ENCODE data around the gene CELF2. TPM values are rescaled to one million over a fixed set of nuclear protein-coding genes. Genes with fewer than 3 reads are reported as not detected.

Gene CELF2
- total RNA-seq, 1 donor from 2014 or later: 110 TPM

DNA sequence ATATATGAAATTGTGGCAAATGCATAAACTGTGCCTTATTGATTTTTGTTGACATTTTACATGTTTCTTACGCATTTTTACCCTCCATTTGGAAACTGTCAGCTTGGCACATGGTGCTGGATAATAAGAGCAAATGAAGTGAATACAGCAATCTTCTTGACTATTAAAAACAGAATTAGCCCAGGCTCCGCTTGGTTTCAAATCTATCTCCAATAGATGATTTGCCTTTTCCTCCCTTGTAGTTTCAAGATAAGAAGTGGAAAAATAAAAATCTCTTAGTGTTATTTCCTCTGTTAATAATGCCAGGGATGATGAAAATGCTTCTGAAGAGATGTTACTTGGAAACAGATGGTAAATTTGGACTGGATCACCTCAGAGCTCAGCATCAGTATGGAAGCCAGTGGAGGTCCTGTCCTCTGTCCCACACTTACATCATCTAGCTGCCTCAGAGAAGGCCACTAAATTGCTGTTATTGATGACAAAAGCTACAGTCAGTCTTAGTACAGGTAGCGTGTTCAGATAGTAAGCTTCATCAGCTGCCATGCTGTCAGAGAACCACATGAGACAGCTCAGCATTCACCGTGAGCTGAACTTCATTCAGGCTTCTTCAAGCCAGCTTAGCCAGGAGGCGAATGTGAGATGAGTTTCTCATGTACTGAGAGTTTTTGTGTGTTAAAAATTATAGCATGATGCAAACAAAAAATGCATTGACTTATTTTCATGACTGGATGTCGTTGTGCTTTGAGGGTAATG lies 246.8 kb downstream of the CELF2 start:
- Mint-ChIP-seq H3K27ac (peak overlapping the region; percentile 19), H3K4me3 (no peak overlapping the region), H3K9me3 (no peaks in the 10 kb centered on the region), H3K4me1 (ENCODE audit: low read depth) (peaks cover 74% of the 10 kb centered on the region), H3K27me3 (ENCODE audit: insufficient read depth) (no peaks in the 10 kb centered on the region), H3K36me3 (ENCODE audit: low read depth) (peaks cover 54% of the 10 kb centered on the region)
- intact Hi-C loops (cut with micrococcal nuclease): no loop called here
- no peak for DNase-seq (ENCODE audit: low spot score)

- no peak overlapping the region for H3K4me3 Mint-ChIP-seq
These were observed 247.8 kb downstream of the CELF2 start for GRCh38 chr10:11265484-11265883.

DNA sequence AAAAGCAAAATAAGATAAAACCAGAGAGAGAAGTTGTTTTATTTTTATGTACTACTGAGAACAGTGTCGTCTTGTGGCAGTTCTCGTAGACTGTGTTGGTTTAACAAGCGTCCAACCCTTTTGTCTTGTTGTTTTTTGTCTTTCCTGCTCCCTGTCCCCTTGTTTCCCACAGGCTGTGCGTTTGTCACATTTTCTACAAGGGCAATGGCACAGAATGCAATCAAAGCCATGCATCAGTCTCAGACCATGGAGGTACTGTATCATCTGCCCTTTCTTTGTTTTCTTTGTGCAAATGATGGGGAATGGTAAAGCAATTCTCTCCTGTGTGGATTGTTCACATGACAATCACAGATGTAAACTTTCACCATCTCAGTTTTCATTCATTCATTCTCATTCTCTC lies 248.8 kb downstream of the CELF2 start:
- no peaks in the 10 kb centered on the region for H3K27me3 Mint-ChIP-seq (ENCODE audit: insufficient read depth)
- intact Hi-C loops (cut with micrococcal nuclease): no loop called here
- H3K9me3 Mint-ChIP-seq: no peaks in the 10 kb centered on the region
- H3K36me3 Mint-ChIP-seq (ENCODE audit: low read depth): peaks cover 57% of the 10 kb centered on the region
- no peak for DNase-seq (ENCODE audit: low spot score)
- H3K4me3 Mint-ChIP-seq: no peak overlapping the region
- H3K27ac Mint-ChIP-seq: peak overlapping the region; percentile 49
- peaks cover 77% of the 10 kb centered on the region for H3K4me1 Mint-ChIP-seq (ENCODE audit: low read depth)

More at GRCh38 chr10:11265484-11265883, 247.8 kb downstream of the CELF2 start:
- Mint-ChIP-seq H3K27ac (no peak overlapping the region), H3K36me3 (ENCODE audit: low read depth) (peaks cover 52% of the 10 kb centered on the region), H3K27me3 (ENCODE audit: insufficient read depth) (no peaks in the 10 kb centered on the region), H3K4me1 (ENCODE audit: low read depth) (peaks cover 74% of the 10 kb centered on the region), H3K9me3 (no peaks in the 10 kb centered on the region)
- DNase-seq (ENCODE audit: low spot score): no peak
- intact Hi-C loops (cut with micrococcal nuclease): no loop called here

DNA sequence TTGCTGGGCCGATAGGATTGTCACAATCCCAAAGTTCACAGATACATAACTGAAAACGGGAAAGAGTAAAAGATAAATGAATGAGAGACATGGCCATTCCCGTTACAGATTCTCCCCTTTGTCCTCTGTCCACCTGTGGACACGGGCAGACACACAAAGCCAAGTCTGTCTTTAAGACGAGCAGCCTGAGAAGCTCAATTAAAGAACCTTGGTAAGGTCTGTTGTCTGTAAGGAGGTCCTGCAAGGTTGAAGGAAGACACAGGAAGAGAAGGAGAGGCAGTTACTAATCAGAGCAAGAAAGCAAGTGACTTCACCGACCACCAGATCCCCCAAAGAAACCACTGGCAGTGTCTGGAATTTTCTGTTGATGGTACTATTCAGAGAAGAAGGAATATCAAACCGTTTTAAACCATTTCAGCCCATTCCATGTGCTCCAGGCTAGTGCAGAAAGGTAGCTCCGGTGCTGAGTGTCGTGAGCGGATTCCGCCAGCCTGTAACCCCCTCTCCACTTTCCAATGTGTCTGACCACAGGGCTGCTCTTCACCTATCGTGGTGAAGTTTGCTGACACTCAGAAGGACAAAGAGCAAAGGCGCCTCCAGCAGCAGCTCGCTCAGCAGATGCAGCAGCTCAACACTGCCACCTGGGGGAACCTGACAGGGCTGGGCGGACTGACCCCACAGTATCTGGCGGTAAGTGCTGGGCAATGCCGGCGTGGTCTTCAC lies 252.6 kb downstream of the CELF2 start:
- peak overlapping the region; percentile 68 for H3K27ac Mint-ChIP-seq
- peaks cover 66% of the 10 kb centered on the region for H3K36me3 Mint-ChIP-seq (ENCODE audit: low read depth)
- peaks cover 69% of the 10 kb centered on the region for H3K4me1 Mint-ChIP-seq (ENCODE audit: low read depth)
- H3K27me3 Mint-ChIP-seq (ENCODE audit: insufficient read depth): no peaks in the 10 kb centered on the region
- no peaks in the 10 kb centered on the region for H3K9me3 Mint-ChIP-seq
- H3K4me3 Mint-ChIP-seq: no peak overlapping the region
- DNase-seq (ENCODE audit: low spot score): peak; percentile 26
- intact Hi-C loops (cut with micrococcal nuclease): loop anchor here (1.0 to 5.0 kb wide), 4 partner anchors 91 to 253 kb away; partner anchors contain the start of gene CELF2

- intact Hi-C loops (cut with micrococcal nuclease): loop anchor here (1.0 to 5.0 kb wide), 4 partner anchors 92 to 254 kb away; partner anchors contain the start of gene CELF2
- no peak for DNase-seq (ENCODE audit: low spot score)
- Mint-ChIP-seq H3K9me3 (no peaks in the 10 kb centered on the region), H3K4me1 (ENCODE audit: low read depth) (peaks cover 68% of the 10 kb centered on the region), H3K36me3 (ENCODE audit: low read depth) (peaks cover 69% of the 10 kb centered on the region), H3K27ac (peak overlapping the region; percentile 68), H3K4me3 (no peak overlapping the region), H3K27me3 (ENCODE audit: insufficient read depth) (no peaks in the 10 kb centered on the region)
These were observed 253.1 kb downstream of the CELF2 start for GRCh38 chr10:11270858-11271179.

- peaks cover 68% of the 10 kb centered on the region for H3K36me3 Mint-ChIP-seq (ENCODE audit: low read depth)
- peaks cover 62% of the 10 kb centered on the region for H3K4me1 Mint-ChIP-seq (ENCODE audit: low read depth)
- H3K4me3 Mint-ChIP-seq: no peak overlapping the region
- intact Hi-C loops (cut with micrococcal nuclease): loop anchor here (1.0 to 5.0 kb wide), 2 partner anchors 37 to 256 kb away; partner anchors contain the start of gene CELF2
- no peaks in the 10 kb centered on the region for H3K27me3 Mint-ChIP-seq (ENCODE audit: insufficient read depth)
- H3K27ac Mint-ChIP-seq: peak overlapping the region; percentile 85
- H3K9me3 Mint-ChIP-seq: no peaks in the 10 kb centered on the region
- DNase-seq (ENCODE audit: low spot score): no peak
These were observed 255.3 kb downstream of the CELF2 start for GRCh38 chr10:11272915-11273389.

DNA sequence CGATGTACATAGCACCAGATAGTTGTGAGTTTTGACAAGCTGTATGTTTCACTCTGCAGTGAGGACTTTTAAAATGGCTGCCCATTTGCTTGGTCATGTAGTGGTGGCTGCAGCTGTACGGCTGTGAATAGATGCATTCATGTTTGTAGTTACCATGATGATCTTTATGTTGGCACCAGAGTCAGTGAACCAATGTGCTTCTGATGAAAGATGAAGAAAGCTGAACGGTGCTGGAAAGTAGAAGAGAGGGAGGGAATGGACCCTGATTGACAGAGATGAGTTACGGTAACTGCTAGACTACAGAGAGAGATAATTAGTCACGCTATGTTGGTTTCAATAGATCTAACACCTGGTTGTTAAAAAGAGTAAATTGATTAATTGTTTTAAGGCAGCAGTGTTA lies 256.8 kb downstream of the CELF2 start:
- H3K4me1 Mint-ChIP-seq (ENCODE audit: low read depth): peaks cover 53% of the 10 kb centered on the region
- no peaks in the 10 kb centered on the region for H3K9me3 Mint-ChIP-seq
- H3K27me3 Mint-ChIP-seq (ENCODE audit: insufficient read depth): no peaks in the 10 kb centered on the region
- H3K27ac Mint-ChIP-seq: peak overlapping the region; percentile 47
- DNase-seq (ENCODE audit: low spot score): no peak
- intact Hi-C loops (cut with micrococcal nuclease): loop anchor here (5.0 kb wide), 1 partner anchor 257 kb away; the partner anchor contains the start of gene CELF2
- peaks cover 74% of the 10 kb centered on the region for H3K36me3 Mint-ChIP-seq (ENCODE audit: low read depth)
- no peak overlapping the region for H3K4me3 Mint-ChIP-seq

DNA sequence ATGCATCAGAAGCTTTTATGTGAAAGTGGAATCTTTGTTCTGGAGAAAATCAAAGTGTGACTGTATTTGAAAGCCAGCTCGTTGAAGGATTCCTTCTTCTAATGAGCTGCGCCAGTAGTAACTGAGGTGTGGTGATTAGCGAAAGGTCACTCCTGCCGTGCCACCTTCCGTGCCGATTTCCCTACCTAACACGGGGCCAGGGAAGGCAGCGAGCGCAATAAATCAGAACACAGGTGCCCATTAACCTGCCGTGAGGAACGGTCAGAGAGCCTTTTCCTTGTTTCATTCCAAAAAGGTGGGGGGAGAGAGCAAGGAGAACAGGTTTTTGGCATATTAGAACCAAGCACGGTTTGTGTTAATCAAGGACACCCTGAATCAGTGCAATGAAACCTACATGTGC lies 258.0 kb downstream of the CELF2 start:
- Mint-ChIP-seq H3K4me1 (ENCODE audit: low read depth) (peaks cover 43% of the 10 kb centered on the region), H3K27ac (peak overlapping the region; percentile 12), H3K36me3 (ENCODE audit: low read depth) (peaks cover 73% of the 10 kb centered on the region), H3K4me3 (no peak overlapping the region), H3K9me3 (no peaks in the 10 kb centered on the region), H3K27me3 (ENCODE audit: insufficient read depth) (no peaks in the 10 kb centered on the region)
- intact Hi-C loops (cut with micrococcal nuclease): no loop called here
- no peak for DNase-seq (ENCODE audit: low spot score)

DNA sequence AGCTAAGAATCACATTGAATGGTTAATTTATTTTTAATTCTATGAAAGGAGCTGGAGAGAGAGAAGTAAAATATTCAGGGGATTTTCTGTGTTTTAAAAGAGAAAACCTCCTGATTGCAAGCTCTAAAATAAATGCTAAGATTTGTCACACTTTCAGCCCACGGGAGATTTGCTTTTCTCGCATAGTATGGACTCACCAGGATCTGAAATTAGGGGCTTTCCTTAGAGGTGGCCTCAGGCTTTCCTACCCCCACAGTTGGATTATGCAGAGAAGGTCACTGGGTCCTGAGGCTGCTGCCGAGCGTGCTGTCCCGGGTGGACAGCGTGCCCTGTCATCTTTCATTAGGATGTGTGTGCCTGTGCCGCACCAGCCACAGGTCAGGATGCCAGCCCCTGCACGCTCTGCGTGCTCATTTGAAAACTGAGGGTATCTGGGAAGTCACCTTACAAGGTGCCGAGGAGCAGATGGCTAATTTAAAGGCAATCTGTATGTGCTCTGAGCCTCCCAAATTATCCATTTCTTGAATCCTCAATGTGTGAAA lies 258.8 kb downstream of the CELF2 start:
- Mint-ChIP-seq H3K36me3 (ENCODE audit: low read depth) (peaks cover 76% of the 10 kb centered on the region), H3K27ac (no peak overlapping the region), H3K27me3 (ENCODE audit: insufficient read depth) (no peaks in the 10 kb centered on the region), H3K4me1 (ENCODE audit: low read depth) (peaks cover 38% of the 10 kb centered on the region), H3K4me3 (no peak overlapping the region), H3K9me3 (no peaks in the 10 kb centered on the region)
- intact Hi-C loops (cut with micrococcal nuclease): no loop called here
- no peak for DNase-seq (ENCODE audit: low spot score)

DNA sequence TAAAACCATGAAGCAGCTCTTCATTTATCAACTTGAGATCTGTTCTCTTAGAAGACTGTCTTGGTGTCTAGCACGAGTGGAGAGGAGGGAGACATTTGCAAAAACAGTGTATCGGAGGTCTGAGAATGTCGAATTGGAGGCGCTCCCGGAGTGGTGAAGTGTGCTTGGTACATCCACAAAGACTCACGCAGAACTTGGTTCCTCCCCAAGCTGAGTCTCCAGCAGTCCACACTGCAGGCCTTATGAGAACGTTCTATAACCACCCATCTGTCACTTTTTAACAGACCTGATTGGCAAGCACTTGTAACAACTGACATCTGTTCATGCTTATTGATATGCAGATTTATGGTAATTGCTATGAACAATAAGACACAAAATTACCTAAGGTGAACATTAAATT lies 261.6 kb downstream of the CELF2 start:
- H3K36me3 Mint-ChIP-seq (ENCODE audit: low read depth): peaks cover 53% of the 10 kb centered on the region
- peaks cover 15% of the 10 kb centered on the region for H3K4me1 Mint-ChIP-seq (ENCODE audit: low read depth)
- H3K27me3 Mint-ChIP-seq (ENCODE audit: insufficient read depth): no peaks in the 10 kb centered on the region
- no peak for DNase-seq (ENCODE audit: low spot score)
- H3K9me3 Mint-ChIP-seq: no peaks in the 10 kb centered on the region
- intact Hi-C loops (cut with micrococcal nuclease): no loop called here
- H3K4me3 Mint-ChIP-seq: no peak overlapping the region
- no peak overlapping the region for H3K27ac Mint-ChIP-seq

GRCh38 chr10:11280187-11280932 lies 262.7 kb downstream of the CELF2 start:
- H3K9me3 Mint-ChIP-seq: no peaks in the 10 kb centered on the region
- peaks cover 42% of the 10 kb centered on the region for H3K36me3 Mint-ChIP-seq (ENCODE audit: low read depth)
- H3K27ac Mint-ChIP-seq: no peak overlapping the region
- H3K27me3 Mint-ChIP-seq (ENCODE audit: insufficient read depth): no peaks in the 10 kb centered on the region
- peaks cover 11% of the 10 kb centered on the region for H3K4me1 Mint-ChIP-seq (ENCODE audit: low read depth)
- H3K4me3 Mint-ChIP-seq: no peak overlapping the region
- intact Hi-C loops (cut with micrococcal nuclease): no loop called here
- DNase-seq (ENCODE audit: low spot score): no peak

DNA sequence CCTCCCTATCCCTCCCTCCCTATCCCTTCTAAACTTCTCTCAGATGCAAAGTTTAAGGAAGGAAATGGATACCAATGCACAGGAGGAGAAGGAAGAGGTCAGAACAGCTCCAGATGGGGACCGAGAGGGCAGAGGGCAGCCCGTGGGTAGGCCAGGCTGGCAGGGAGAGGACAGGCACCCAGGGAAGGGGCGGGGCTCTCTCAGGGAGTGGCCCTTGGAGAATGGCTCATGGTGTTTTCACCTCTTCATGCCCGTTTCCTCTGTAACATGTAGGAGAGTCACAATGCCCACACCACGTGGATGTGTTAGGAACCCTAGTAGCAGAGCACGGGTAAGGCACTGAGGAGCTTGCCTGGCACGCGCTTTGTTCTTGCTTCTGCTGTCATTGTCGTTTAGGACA lies 264.5 kb downstream of the CELF2 start:
- Mint-ChIP-seq H3K27ac (no peak overlapping the region), H3K27me3 (ENCODE audit: insufficient read depth) (no peaks in the 10 kb centered on the region), H3K9me3 (no peaks in the 10 kb centered on the region), H3K4me1 (ENCODE audit: low read depth) (peaks cover 3% of the 10 kb centered on the region), H3K36me3 (ENCODE audit: low read depth) (peaks cover 43% of the 10 kb centered on the region), H3K4me3 (no peak overlapping the region)
- DNase-seq (ENCODE audit: low spot score): no peak
- intact Hi-C loops (cut with micrococcal nuclease): no loop called here

Data from activated T-helper 1 cell treated with anti-CD3 and anti-CD28 coated beads, Interleukin-12 subunit alpha, Interleukin-12 subunit beta, Interleukin-2, Interleukin-4 antibody, amounts not matched to agents 30 ng/mL and 10 ng/mL and 1 ng/mL, durations not matched to agents 14 hours and 24 hours and 36 hours (primary cell).